SU-DHL-6 (cell line): ENCODE results near the gene TMSB15A.

Source experiments
- EZH2phosphoT487 ChIP-seq: fragments of 200-600 bp; sonication (generic), shearing (Covaris generic); conservative IDR thresholded peaks from 2 replicates; pipeline ENCODE4 v1.6.1; 2018; ENCODE audit warnings: mild to moderate bottlenecking, antibody characterized with exemption, low read length, moderate library complexity, mixed read lengths
- TF ChIP-seq, protein P1 (sequence below): fragments of 200-600 bp; sonication (generic); IDR thresholded peaks from one replicate; pipeline ENCODE4 v1.5.1; 2017; ENCODE audit warnings: antibody characterized with exemption, mild to moderate bottlenecking, low read length, moderate library complexity; ENCODE audit not compliant: insufficient read depth, poor library complexity, severe bottlenecking

DNA sequence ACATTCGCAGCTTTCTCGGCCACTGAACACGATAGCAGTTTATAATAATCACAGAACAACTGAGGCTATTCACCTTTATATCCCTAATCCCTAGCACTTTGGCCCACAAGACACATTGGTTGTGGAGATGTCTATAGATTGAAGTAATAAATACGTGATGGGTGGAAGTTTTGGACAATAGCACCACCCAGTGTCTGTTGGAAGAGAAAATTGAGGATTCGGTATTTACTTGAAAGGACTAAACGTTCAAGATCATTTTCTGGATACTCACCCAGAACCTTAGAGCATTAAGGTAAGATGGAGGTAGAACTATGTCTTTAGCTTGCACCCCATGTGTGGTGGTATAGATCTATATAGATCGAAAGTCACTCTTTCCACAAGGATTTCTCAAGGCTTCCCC, 787 bp upstream of the TMSB15A start:
- TF ChIP-seq, protein P1, sequence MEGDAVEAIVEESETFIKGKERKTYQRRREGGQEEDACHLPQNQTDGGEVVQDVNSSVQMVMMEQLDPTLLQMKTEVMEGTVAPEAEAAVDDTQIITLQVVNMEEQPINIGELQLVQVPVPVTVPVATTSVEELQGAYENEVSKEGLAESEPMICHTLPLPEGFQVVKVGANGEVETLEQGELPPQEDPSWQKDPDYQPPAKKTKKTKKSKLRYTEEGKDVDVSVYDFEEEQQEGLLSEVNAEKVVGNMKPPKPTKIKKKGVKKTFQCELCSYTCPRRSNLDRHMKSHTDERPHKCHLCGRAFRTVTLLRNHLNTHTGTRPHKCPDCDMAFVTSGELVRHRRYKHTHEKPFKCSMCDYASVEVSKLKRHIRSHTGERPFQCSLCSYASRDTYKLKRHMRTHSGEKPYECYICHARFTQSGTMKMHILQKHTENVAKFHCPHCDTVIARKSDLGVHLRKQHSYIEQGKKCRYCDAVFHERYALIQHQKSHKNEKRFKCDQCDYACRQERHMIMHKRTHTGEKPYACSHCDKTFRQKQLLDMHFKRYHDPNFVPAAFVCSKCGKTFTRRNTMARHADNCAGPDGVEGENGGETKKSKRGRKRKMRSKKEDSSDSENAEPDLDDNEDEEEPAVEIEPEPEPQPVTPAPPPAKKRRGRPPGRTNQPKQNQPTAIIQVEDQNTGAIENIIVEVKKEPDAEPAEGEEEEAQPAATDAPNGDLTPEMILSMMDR: no peak
- no peak for TF ChIP-seq EZH2phosphoT487
